HG03103 (cell line): ENCODE measurements around the gene SCARF1.

Experiments used
- ATAC-seq: cut with Tn5 transposase; IDR thresholded peaks from one replicate; pipeline ENCODE4 v1.9.1; 2021; ENCODE audit warnings: low read depth; ENCODE audit not compliant: unreplicated experiment

Gene SCARF1

DNA sequence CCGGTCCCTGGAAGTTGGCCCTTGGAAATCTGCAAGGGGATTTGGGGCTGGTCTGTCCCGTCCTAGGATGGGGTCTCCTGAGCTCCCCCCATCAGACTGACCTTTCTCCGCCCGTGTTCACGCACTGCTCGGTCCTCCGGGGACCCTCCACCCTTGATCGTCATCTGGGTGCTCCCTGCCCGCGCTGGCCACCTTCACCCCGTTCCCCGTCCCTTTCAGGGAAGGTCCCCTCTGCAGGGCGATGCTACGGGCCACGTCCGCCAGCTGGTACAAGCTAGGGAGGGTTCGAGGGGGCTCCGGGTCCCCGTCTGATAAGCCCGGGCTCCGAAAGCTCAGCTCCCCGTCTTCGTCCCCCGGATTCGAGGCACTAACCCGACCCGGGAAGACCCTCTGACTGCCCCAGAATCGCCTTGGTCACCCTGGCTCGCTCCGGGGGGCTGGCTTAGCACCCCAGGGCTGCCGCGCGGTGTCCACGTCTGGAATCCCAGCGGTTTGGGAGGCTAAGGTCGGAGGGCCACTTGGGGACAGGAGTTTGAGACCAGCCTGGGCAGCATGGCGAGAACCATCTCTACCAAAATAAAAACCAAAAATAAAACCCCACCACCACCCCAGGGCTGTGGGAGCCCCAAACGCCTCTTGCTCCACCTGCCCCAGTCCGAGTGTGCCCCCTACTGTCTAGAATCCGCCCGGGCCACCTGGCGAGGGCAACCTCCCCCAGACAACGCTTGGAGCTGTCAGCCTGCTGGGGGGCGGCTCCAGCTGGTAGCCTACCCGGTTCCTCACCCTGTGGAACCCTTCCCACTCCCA, 15.8 kb downstream of the SCARF1 start:
- ATAC-seq = no peak

DNA sequence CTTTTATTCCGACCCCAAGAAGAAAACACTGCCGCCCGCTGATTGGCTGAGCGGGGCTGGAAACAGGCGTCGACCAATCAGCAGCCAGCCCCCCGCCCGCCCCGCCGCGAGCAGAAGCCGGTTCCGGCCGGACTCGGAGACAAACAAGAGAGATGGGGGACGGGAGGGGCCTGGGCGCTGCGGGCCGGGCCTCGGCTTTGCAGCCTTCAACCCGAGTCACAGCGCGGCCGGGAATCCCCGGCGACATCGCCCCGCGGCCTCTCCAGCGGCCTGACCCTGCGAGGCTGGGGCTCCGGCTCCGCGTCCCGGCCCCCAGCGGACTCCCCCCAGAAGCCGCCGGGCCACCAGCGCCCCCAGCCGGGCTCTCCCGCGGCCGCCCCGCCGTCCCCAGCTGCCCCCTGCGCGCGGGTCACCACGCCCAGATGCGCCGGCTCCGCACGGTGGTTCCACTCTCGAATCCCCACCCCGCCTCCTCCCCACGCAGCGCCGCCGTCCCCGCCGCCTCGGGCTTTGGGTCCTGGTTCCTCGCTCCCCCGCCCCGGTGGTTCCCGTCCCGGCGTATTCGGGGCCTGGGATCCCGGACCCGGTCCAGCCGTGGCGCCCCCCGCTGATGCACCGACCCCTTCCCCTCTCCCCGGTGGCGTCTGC, 16.6 kb downstream of the SCARF1 start:
- peak; percentile 45 for ATAC-seq

DNA sequence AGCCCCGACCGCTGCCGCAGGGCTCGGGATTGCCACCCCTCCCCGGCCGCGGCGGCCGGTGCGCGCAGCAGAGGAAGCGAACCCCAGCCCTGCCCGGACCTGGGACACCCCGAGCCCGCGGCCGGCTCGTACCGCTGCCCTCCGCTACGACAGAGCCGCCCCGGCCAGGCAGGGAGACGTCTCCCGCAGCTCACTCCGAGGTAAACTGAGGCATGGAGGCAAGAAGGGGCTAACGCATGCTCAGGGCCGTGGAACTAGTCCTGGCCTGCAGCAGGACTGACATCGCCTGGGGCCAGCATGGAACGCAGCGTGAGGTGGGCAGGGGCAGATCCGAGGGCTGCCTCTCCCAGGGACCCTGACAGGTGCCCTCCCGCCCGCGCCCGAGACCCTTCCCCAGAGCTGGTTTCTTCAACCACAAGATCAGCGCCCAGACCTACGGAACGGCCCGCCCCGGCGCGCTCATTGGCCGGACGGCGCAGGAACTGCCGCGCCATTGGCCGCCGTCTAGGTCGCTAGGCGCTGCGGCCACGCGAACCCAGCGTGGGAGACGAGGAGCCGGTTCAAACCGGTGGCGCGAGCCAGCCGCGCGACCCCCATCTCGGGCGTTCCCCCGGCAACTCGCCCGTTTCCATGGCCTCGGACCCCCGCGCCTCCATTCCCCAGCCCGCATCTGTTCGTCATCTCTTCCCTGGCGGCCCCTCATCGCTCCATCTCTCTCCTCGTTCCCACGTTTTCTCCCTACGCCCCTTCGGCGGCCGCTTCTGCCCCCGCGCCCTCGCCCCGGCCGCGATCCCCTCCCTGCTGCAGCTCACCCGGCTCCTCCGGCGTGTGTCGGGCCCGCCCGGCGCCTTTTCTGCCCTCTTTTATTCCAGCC, 17.3 kb downstream of the SCARF1 start, which contains the start of gene SLC43A2:
Gene SLC43A2 (minus strand): TSS at position 853 of the 874 bp plus-strand sequence. CDS start 960 bp downstream, outside the sequence.
- peak; percentile 39 for ATAC-seq

GRCh38 chr17:1627182-1627981, 18.1 kb downstream of the SCARF1 start:
- no peak for ATAC-seq

GRCh38 chr17:1626333-1626732, 19.2 kb downstream of the SCARF1 start:
- no peak for ATAC-seq

- ATAC-seq = no peak
Observed at GRCh38 chr17:1625581-1625980, 20.0 kb downstream of the SCARF1 start.

DNA sequence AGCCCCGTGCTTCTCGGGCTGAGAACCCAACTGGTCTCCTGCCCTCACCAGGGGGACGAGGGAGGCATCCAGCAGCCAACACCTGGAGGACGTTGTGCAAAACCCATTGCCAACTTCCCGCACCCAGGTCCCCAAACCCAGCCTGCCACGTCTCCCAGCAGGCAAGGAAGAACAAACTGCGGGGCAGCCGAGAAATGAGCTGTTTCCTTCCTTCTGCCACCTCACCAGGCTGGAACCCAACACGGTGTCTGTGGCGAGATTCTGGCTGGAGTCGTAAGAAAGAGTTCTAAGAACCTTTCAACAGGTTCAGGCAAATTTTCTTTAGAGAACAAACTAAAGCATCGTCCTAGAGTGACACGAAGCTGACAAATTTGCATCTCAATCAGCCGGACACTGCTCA, 20.5 kb downstream of the SCARF1 start:
- no peak for ATAC-seq

- ATAC-seq = no peak
Observed at GRCh38 chr17:1624650-1625049, 20.9 kb downstream of the SCARF1 start.

GRCh38 chr17:1623057-1623630, 22.4 kb downstream of the SCARF1 start:
- no peak for ATAC-seq

DNA sequence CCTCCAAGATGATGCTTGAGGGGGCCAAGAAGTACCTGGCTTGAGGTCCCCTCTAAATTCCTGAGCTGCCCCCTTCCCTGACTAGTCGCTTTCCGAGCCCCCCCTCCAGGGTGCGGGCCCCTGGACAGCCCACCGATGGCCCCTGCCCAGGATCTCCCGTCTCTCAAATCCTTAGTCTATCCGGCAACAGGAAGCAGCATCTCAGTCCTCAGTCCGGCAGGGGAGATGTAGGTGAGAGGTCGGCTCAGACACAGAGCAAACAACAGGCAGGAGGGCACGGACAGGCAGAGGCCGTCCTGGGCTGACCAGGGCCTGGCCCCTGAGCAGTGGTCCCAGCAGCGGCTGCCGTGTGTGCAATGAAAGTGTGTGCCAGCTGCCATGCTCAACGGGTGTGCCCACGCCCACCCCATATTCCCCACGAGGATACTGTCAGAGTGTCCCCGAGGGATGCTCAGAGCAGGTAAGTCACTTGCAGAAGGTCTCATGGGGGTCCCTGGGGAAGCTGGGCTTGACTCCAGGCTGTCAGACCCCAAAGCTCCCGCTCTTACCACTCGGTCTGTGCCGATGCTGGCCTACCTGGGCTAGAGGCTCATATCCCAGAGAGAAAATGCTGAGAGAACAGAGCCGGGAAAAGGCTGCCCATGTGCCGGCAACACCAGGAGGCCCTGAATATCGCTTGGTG, 24.1 kb downstream of the SCARF1 start:
- ATAC-seq = no peak

DNA sequence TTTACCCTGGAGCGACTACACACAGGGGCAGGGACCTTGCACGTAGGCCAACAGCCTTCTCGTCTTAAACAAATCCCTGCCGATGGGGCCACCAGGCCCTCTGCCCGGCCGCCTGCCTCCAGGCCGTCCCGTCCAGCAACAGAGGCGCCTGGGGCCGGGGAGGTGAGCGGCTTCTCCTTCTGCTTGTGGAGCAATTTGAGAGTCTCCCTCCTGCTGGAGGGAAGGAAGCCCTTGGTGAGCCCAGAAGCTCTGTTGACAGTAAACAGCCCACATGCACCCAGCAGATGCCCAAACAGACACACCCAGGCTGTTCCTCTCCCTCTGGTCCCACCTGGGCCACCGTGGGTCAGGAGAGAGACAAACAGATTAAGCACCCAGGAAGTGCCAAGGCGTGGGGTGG, 25.0 kb downstream of the SCARF1 start:
- no peak for ATAC-seq

GRCh38 chr17:1617620-1618174, 27.8 kb downstream of the SCARF1 start:
- ATAC-seq = no peak

DNA sequence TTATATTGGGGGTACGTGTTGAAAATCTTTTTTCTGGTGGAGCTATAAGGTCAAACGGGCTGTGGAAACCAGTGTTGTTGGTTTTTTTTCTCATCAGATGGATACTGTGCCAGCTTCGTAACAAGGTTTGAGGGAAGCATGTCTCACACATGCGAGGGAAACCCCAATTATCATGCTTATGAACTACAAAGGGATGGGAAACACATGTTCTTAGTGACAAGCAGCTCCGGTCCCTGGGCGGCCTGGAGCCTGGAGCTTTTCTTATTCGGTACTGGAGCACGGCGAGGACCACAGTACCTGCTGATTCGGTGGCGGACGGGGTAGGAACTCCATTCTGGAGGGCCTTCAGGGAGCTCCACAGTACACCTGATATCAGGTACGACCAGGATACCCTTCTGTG, 29.4 kb downstream of the SCARF1 start:
- no peak for ATAC-seq

- no peak for ATAC-seq
Observed at GRCh38 chr17:1612400-1612799, 33.1 kb downstream of the SCARF1 start.

DNA sequence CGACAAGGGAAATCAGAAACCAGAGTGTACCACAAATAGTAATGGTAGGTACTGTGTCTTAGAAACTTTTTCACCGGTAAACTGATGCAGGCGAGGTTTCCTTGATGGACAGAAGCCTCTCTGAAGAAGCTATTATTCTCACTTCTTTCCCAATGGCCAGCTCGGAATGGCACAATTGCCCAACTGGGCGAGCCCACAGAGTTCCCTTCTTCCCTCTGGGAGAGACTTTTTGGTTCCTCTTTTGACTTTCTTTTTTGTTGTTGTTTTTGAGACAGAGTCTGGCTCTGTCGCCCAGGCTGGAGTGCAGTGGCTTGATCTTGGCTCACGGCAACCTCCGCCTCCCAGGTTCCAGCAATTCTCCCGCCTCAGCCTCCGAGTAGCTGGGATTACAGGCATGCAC, 33.8 kb downstream of the SCARF1 start:
- ATAC-seq = no peak

GRCh38 chr17:1608676-1609075, 36.9 kb downstream of the SCARF1 start:
- ATAC-seq = no peak

GRCh38 chr17:1607971-1608320, 37.6 kb downstream of the SCARF1 start:
- ATAC-seq = no peak

DNA sequence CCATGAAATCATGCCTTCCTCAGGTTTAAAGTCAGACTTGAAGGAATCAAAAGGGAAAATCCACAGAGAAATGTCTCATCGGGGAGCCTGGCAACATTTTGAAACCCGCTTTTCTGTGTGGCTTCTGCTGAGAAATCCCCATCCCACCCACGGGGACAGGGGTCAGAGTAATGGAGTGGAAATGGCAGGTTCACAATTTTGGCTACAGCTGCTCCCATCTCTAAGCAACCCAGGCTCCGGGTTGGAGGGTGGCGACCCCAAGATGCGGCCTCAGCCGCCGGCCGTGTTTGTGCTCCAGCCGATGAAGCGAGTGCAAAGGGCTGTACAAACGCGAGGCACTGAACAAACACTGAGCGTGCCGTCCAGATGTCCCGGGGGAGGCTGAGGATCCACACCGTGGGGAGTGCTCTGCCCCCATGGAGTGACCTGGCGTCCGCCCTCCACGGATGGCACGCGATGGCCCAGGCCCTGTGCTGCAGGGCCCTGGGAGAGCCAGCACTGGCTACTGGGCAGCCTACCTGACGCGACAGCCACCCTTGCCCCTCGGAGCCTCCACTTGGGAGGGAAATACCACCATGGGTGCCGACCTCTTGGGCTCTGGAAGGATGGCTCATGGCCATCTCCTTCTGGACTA, 39.1 kb downstream of the SCARF1 start:
- no peak for ATAC-seq
